ENCODE data around the gene RPTN. TPM values are rescaled to one million over a fixed set of nuclear protein-coding genes. Genes with fewer than 3 reads are reported as not detected.

RPTN gene, protein sequence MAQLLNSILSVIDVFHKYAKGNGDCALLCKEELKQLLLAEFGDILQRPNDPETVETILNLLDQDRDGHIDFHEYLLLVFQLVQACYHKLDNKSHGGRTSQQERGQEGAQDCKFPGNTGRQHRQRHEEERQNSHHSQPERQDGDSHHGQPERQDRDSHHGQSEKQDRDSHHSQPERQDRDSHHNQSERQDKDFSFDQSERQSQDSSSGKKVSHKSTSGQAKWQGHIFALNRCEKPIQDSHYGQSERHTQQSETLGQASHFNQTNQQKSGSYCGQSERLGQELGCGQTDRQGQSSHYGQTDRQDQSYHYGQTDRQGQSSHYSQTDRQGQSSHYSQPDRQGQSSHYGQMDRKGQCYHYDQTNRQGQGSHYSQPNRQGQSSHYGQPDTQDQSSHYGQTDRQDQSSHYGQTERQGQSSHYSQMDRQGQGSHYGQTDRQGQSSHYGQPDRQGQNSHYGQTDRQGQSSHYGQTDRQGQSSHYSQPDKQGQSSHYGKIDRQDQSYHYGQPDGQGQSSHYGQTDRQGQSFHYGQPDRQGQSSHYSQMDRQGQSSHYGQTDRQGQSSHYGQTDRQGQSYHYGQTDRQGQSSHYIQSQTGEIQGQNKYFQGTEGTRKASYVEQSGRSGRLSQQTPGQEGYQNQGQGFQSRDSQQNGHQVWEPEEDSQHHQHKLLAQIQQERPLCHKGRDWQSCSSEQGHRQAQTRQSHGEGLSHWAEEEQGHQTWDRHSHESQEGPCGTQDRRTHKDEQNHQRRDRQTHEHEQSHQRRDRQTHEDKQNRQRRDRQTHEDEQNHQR
- total RNA-seq (2014; rRNA removed; shearing (Covaris generic)), result not detected in 2 replicates

DNA sequence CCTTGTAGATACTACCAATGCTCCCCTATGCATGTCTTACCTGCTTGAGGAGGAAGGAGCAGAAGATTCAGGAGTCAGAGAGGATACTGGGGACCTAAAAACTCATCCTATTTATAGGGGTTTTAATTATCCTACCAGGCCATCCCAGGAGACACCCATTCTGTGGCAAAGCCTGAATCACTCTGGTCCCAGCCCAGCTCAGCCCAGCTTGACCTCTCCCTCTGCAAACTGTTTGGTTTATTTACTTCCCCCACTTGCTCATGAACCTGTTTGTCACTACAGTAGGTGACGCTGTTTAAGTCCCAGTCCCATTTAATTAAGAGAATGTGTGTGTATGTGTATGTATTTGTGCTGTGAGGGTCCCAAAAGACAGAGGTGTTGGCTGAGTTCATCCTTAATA lies at the start of gene RPTN:
Gene RPTN (minus strand): TSS at position 85 of the 400 bp plus-strand sequence. CDS start 1,339 bp downstream, outside the sequence.
- no peak for DNase-seq (ENCODE audit: low spot score)

DNA sequence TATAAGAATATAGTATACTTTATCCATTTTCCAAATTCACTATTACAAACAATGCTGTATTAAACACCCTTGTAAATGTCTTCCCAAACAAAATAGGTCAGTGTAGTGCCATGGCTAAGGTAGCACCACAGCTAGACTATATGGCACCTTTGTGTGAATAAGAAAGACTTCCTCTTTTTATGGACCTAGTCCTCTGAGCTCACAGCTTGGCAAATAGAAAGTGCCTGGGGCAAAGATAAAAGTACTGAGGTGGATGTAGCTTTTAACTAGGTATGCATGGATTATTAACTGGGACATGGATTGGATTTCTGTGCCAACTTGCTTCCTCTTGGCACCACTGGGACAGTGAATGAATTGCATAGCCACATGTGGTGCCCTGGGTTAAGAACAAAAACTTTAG lies 40.0 kb upstream of the RPTN start:
- DNase-seq (ENCODE audit: low spot score), result no peak

DNA sequence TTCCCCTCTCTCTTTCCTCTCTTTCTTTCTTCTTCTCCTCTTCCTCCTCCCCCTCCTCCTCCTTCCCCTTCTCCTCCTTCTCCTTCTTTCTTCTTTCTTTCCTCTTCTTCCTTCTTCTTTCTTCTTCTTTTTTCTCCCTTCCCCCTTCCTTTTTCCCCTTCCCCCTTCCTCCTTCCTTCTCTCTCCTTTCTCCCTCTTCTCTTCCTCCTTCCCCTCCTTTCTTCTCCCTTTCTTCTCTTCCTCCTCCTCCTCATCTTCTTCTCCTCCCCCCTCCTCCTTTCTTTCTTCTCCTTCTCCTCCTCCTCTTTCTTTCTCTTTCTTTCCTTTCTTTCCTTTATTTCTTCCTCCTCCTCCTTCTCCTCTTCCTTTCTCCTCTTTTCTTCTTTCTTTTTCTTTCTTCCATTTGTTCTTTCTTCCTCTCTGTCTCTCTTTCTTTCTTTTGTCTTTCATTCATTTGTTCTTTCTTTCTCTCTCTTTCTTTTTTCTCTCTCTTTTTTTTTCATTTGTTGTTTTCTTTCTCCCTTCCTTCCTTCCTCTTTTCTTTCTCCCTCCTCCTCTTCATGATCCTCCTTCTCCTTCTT lies 38.4 kb upstream of the RPTN start:
- DNase-seq (ENCODE audit: low spot score), result no peak

DNA sequence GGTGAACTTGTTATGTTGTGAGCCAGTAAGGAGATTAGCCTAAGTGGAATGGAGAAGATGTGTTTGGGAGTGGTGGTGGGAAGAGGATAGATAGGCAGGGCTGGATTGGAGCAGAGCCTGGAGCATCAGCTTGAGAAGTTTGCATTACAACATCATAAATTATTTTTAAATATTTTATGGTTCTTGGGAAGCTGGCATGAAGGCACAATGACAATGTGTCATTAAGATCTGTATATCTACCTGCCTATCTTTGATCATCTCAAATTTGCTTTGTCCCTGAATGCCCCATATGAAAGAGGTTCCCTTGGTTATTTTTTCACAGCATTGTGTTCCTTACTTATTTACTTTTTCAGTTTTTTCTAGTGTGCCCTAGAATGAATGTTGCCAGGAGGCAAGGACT lies 32.7 kb upstream of the RPTN start:
- DNase-seq (ENCODE audit: low spot score), result no peak

DNA sequence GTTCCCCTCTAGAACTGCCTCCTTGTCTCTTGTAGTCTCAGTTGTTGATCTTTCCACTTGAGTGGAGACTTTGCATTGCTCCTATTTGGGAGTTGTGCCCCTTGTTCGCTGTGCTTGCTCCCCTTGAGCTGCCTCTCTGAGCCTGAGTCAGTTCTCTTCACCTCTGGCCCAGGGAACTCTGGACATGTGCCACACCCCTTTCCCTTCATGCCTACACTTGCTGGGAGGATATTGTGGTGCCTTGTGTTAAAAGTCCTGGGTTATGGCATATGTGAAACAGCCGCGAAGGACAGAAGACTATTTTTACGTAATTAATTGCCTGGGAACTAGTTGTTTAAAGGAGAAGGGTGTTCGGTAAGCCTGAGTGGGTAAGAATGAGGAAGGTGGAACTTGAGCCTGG lies 32.2 kb upstream of the RPTN start:
- DNase-seq (ENCODE audit: low spot score), result no peak

DNA sequence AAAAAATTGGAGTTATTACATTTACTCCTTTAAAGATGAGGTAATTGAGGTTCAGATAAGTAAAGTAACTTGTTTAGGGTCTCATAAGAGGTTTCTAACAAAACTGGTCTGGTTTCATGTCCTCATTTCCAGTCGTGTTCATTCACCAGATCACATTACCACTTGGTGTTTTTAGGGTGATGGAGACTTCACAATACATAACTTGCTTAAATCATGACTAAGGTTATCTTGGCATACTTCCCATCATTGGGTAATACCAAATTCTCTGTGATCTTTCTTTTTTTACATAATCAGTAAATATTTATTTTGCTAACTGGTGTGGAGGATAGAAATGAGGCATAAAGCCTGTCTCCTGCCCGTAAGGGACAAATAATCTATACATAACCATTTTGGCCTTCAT lies 31.6 kb upstream of the RPTN start:
- no peak for DNase-seq (ENCODE audit: low spot score)

DNA sequence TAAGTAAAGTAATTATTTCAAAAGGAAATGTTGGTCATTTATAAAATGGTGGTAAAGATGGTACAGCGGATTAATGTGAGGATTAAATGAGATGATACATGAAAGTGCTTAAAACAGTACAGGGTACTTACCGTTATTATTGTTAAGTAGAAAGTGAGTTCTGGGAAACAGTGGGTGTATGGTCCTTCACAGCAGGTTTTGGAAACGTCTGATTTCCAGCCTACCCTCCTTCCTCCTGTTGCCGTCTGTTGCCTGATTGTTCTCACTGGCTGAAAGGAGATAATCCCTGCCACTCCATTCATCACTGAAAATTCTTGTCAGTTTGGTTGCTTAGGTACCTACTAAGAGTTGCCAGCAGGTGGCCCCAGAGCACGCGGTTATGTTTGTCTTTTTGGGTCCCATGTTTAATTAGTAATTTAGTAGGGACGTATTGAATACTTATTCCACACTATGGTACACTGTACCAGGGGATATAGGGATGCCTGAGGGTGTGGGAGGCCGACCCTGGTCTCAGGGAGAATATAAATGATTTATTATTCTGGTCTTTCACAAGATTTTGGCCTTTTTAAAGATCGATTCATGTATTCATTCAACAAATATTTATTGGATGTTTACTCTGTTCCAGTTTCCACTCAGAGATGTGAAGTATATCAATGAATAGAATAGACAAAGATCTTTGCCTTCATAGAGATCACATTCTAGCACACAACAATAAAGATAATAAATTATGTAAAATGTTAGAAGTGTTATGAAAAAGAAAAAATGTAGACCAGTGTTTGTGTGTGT lies 30.8 kb upstream of the RPTN start:
- peak; percentile 82 for DNase-seq (ENCODE audit: low spot score)

DNA sequence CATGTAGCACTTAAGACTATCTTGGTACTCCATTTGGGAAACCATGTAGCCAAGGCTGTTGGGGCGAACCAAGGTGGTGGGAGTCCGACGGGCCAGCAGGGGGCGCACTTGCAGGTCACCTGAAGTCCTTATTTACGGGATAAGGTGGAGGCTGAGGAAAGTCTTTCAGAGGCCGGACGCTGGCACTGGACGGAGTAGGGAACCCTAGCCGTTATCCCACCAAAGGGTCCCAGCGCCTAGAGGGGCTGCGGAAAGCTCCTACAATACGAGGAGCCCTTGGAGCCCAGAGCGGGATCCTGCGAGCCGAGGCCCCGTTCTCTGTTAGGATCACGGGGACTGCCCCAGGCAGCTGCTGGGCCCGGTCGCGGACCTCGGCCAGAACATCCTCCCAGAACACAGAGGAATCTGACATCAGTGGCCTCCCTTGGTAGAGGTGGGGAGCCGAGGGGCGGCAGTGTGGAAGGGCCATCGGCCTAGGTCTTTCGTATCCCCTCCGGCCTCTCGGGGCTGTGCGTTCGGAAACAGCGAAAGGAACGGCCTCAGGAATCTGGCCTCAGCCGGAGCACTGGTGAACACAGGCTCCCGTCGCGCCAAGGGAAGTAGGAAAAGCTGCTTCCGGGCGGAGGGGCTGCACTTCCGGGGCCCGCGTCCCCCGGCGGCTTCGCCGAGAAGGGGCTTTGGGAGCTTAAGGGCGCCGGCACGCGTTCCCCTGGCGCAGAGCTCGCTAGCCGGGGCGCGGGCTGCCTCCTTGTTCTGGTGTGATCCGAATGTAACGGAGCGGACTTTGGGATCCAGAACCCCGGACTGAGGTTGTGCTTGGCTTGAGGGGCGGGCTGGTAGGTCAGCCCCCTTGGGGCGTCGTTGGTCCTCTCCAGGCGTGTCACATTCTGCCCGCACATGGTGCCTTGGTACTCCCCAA lies 29.9 kb upstream of the RPTN start:
- DNase-seq (ENCODE audit: low spot score), result peak; percentile 61

DNA sequence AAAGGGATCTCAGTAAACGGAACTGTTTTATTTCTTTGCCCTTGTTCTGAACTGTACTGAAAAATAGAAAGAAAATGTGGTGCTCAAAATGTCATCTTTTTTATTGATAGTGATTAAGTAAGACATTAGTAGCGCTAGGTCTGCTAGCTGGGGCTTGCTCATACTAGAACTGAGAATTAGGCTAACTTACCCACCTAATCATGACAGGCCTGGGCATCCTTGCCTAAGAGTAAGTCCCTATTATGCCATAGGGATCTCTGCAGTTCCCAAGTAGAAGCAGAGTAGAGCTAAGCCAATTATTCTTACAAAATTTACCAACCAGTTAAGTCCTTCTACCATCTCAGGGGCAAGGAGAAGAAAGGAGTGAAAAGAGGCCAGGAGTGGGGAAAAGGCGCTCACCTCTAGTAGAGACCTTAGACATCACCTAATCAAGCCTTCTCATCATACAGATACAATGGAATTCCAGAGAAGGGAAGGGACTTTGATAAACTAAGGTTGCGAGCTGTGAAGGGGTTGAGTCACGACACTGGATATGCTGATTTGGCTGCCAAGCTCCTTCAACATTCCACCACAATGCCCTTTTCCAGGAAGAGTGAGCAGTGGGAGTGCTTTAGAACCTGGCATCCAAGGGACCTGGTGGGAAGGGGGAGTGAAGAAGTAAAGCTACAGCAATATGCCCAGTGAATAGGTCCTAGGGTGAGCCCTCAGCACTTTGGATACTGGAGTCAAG lies 27.7 kb upstream of the RPTN start:
- DNase-seq (ENCODE audit: low spot score), result no peak

DNA sequence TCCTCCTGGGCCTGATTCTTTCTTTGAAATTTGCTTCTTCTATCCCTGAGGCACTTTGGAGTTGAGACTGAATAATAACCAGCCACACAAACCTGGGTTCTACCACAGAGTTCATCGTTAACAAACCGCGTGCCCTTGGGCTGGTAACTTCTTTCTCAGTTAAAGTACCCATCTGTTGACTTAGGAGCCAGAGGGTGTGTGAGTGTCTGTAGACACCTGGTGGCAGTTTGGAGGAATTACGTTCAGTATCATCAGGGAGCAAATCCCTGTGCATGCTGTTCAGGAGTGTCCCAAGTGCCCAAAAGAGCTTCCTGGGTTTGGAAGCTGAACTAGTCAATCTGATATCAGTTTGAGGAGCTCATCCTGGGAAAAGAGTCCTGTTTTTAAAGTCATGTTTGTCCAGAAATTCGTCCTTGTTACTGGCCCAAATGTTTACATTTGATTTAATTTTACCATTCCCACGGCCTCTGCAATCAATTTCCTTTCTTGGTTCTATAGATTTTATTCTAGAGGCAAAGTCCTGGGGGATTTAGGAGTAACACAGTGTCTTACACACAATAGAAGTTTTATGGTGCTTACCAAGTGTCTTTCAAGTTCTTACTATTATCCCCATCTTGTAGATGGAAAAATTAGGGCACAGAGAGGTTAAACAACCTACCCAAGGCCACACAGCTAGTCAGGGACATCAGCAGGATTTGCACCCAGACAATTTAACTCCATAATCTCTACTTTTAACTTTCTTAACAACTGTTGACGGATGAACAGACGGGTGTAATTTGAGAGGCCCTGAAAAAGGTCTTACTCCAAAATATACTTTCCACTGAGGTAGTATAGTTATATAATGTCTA lies 26.7 kb upstream of the RPTN start:
- DNase-seq (ENCODE audit: low spot score), result peak; percentile 81

DNA sequence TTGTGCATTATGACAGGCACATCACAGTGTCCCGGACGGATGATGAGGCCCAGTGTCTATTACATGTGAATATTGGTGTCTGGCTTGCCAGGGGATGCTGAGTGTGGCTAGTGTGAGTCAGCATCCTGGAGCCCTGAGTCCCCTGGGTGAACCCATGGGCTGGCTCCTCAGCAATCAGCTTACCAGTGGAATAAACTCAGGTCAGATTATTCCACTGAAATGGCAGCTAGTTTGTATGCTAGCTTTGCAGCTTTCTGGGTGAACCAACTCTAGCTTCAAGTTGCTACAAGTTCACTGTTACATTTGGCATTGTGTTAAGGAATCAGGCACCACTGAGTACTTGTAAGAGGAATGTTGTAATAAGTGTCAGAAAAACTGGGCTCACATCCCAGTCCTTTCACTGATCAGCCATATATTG lies 23.9 kb upstream of the RPTN start:
- no peak for DNase-seq (ENCODE audit: low spot score)

DNA sequence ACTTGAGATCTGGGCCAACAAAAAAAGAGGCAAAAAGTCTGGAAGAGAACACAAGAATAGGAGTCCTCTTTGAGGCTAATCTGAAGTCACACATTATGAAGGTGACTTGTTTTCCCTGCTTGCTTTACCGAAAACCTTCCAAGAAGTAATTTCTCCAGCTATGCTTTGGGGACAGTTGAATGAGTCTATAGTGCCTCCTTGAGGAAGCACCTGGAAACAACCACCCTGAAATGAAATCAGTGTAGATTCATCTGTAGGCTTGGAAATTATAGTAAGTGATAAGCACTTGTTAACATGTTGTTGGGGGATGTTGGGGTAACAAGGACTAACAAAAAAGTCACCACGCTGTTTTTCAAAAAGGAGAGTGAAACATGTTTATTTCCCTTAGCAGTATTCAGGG lies 23.4 kb upstream of the RPTN start:
- DNase-seq (ENCODE audit: low spot score), result peak; percentile 44

DNA sequence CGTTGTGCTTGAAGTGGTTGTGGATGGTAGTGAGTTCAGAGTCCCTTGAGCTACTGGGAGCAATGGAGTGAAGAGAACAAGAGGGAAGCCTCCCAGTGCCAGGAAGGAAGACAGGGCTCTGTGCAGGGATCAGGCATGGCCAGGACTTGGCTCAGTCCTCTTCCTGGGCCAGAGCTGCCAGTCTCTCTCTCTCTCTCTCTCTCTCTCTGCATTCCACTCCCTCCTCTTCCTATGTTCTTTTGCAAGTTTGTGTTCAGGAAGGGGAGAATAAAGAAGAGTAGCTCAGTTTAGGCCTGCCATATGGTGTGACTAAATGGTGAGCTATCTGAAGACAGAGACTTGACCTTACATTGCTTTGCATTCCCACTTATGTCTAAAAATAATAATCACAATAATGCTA lies 20.5 kb upstream of the RPTN start:
- no peak for DNase-seq (ENCODE audit: low spot score)

DNA sequence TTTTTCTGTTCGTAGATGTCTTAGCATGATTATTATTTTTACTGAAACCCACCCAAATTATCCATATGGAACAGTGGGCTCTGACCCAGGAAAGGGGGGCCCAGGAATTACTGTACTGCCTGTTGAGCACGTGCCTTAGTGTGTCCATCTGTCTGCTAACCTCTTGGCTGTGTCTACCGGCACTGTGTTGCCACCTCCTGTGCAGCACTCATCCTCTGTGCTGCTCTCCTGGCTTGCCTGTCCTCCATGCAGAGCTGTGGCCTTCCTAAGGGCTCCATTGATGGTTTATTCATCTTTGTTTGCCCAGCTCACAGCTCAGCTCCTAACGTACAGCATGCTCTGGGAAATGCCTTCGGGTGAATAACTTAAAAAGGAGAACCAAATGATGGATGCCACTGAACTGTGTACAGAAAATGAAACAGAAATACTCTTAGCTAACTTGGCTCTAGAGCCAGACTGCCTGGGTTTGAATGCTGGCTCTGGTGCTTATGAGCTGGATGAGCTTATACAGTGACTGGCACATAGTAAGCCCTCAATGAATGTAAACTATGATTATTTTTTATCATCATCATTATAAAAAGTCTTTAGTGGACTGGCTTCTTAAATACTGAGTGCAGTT lies 11.4 kb upstream of the RPTN start:
- no peak for DNase-seq (ENCODE audit: low spot score)

DNA sequence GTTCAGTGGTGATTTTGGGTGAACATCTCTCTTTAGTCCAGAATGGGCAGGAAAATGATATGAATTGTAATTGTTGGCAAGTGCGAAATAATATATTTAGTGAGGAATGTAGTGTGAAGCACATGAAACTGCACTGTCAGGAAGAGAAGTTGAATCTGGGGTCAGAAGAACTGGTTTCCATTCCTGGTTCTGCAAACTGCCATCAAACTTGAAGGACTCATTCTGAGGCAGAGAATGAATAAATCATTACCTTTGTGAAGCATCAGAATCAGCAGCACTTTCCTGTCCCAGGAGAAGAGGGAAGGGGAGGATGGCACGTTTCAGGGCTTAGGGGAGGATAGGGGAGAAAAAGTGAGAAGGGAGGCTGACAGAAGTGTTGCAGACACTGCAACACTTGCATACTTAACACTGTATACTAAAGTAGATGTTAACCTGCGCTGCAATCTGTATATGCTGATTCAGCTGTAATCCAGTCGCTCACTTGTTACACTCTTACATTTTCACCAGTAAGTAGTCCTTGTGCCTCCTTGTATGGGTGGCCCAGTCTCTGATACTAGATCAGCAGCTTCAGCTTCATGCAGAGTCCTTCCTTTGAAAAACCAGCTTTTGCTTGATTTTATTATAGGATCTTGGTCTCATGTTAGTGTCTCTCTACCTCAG lies 10.5 kb upstream of the RPTN start:
- DNase-seq (ENCODE audit: low spot score), result no peak

DNA sequence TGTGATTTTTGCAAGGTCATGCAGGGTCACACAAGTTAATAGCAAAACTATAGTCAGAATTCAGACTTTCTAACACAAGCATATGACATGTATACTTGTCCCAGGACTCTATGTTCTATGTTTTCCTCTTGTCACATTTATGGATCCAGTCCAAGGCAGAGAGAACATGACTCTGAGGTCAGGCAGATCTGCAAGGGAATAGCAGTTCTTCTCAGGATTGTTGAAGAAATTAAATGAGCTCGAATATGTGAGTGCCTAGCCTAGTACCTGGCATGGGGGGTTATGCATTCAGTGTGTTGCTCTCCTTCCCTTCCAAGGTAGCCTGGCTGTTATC lies 9.5 kb upstream of the RPTN start:
- DNase-seq (ENCODE audit: low spot score), result no peak

DNA sequence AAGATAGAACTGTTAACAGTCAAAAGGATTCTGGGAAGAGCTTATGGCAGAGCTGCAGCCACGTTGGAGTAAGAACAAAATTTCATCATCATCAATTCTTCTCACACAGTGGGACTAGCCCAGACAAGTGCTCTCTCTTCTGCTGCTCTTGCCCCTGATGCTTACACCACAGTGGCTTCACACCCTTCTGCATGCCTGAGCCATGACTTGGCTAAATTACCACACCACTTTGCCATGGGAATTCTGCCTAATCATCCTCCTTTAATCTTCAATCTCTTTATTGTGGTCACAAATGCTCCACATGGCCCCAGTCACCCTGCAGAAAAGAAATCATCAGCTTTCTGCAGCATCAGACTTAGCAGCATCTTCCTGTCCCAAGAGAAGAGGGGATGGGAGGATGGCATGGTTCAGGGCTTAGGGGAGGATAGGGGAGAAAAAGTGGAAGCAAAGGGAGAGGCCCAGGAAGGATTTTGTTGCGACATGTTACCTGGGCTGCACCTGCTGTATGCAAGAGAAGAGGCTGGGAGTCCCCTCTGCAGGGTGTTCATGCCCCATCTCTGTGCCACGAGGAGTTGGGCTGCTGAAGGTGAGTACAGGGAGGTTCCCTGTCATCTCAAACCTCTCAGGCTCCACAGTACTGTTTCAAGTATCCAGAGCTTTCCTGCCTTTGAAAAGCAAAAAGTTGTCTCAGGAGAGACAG lies 9.0 kb upstream of the RPTN start:
- DNase-seq (ENCODE audit: low spot score), result peak; percentile 46

All from HT-29 (cell line).